HG02970 (cell line): Measurements from ENCODE around the gene TSR3.
"Not testable (repeated sequence)": the region's sequence is repeated elsewhere in the genome, so short reads cannot be mapped to it uniquely, and the experiment has no call there.

Experiments
- ATAC-seq: cut with Tn5 transposase; IDR thresholded peaks from one replicate; pipeline ENCODE4 v1.9.1; 2021; ENCODE audit warnings: mild to moderate bottlenecking, moderate library complexity, moderate number of reproducible peaks; ENCODE audit not compliant: unreplicated experiment, low FRiP score

Gene TSR3

DNA sequence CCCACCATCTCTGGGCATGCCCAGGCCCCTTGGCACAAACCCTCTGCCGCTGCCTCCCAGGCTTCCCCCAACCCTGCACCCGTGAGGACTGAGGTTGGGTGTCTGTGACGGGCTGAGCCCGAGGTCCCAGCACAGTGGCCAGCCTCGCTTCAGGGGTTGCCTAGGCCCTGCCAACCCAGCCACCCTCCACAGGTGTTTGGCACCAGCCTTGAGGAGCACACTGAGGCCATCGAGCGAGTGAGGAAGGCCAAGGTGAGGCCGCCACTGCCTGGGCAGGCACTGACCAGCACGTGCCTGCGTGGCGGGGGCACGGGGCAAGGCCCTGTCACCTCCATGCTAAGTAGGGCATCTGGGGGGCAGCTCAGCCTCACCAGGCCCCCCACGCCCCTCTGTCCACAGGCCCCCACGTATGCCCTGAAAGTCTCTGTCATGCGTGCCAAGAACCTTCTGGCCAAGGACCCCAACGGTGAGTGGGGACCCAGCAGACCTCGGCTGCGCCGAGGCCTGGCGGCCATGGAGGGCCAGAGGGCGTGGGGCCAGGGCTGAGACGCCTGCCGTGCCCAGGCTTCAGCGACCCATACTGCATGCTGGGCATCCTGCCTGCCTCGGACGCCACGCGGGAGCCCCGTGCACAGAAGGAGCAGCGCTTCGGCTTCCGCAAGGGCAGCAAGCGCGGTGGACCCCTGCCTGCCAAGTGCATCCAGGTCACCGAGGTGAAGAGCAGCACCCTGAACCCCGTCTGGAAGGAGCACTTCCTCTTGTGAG lies 10.8 kb downstream of the TSR3 start:
- no peak for ATAC-seq

DNA sequence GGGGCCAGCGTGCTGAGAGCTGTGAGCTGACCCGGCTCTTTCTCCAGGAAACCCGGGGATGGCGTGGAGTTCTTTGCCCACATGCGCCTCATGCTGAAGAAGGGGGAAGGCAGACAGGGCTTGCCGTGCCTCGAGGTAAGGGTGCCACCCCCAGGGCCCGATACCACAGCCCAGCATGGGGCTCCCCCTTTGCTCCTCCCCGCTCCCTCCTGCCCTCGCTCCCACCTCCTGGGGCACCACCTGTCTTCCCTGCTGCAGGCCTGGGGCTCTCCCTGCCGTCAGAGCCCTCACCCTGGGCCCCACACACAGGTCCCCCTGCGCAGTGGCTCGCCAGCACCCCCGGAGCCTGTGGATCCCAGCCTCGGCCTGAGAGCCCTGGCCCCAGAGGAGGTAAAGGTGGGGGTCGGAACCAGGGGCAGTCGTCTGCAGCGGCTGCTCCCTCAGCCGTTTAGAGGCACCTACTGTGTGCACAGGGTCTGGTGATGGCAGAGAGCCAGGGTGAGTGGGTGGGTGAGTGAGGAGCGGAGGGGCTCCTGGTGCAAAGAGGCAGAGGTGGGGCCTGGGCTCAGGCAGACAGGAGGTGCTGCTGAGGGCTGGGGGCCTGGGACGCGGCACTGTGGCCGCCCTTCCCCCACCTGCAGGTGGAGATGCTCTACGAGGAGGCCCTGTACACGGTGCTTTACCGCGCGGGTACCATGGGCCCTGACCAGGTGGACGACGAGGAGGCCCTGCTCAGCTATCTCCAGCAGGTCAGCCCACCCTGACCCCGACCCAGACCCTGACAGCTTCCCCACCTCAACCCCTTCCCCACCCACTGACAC lies 12.6 kb downstream of the TSR3 start:
- ATAC-seq = no peak

DNA sequence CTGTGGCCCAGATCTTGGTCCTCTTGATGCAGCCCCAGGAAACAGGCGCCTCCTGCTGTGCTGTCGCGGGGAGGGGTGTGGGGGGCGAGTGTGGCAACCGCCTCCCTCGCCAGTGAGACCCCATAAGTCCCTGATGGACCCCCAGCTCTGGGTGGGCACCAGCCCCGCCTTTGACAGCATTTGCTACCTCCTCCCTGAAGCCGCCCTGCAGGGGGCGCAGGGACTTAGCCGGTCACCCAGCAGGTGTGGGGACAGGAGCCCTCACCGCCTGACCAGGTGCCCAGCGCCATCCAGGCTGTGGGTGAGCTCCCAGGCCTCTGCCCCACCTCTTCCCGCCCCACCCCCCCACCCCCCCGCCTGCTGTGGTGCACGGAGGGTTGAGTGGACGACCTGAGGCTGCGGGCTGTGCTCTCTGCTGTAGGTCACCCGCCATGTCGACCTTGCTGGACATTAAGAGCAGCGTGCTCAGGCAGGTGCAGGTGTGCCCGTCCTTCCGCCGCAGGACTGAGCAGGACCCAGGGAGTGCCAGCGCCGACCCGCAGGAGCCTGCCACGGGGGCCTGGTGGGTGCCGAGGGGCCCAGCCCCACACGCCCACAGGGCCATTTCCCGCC lies 13.5 kb downstream of the TSR3 start:
- ATAC-seq = no peak

- no peak for ATAC-seq
Measured at GRCh38 chr16:1337486-1337885, 14.2 kb downstream of the TSR3 start.

DNA sequence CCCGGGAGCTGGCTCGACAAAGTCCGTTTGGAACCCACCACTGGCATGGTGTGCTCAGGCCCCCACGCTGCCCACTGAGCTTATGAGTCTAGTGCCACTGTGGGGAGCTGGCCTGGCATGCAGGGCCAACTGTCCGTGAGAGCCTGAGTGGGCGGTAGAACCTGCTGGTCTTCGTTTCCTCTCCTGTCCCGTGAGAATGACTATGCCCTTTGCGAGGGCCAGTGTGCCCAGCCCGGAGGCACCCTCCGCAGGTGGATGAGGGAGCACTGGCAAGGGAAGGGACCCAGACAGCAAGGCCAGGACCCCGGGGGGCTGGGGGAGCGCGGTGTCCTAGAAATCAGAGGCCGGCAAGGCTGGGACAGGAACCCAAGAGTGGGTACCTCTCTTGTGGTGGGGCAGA lies 15.1 kb downstream of the TSR3 start:
- ATAC-seq = no peak

DNA sequence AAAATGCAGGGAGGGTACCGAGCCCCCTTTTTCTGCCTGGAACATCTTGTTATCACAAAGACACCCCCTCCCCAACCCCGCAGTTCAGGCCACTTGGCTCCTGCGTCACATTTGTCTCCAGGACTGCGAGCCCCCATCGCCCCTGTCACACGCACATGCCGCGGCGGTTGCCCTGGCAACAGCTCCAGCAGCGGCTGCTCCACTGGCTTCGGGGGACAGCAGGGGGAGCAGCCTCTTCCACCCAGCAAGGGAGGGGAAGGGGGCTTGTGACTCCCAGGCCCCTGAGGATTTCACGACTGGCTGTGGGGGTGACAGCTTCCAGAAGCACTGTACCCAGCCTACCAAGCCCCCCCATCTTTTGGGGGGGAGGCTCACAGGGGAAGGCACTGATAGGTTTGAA lies 15.7 kb downstream of the TSR3 start:
- ATAC-seq = no peak

DNA sequence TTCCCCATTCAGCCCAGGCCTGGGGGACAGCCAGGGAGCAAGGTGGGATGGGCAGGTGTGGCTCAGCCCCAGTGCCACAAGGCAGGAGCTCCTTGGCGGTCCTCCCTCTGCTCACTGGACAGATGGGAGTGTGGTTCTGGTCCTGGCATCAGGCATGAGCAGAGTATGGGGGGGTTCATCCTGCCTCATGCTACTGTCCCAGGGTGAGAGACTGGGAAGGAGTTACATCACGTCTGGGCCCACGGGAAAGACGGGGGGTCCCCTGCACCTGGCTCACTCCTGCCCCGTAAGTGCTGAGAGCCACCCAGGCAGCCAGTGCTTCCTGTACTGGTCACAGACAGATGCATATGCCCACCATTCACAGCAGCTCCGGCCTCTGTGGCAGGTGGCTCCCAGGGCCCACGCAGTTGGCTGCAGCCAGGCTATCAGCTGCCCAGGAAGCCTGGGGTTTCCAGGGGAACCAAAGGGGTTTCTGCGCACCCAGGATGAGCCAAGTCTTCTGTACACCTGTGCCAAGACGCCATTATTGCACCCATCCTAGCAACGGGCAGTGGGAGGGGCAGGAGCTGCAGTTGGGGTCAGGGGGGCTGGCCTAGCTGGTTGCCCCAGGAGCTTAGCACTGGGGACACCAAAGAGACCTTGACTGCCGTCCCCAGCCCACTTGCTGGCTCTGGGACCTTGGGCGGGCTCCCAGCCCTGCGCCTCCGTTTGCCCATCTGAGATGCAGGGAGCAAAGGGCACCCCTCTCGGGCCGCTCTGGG lies 16.3 kb downstream of the TSR3 start:
- no peak for ATAC-seq

DNA sequence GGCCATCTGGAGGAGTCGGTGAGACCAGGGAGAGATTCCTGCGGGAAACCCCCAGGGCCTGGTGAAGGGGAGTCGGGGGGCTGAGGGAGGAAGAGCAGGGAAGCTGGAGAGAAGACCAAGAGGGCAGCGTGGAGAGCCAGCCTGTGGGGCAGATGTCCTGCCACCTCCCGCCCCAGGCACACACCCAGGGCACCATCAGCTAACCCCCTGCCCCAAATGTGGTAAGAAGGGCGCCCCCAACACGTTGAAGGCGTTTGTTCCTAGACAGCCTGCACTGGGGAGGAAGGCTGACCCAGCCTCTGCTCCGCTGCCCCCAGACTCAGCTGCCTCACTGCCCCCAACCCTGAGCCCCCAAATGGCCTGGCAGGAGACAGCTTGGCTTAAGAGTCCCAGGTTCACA lies 16.9 kb downstream of the TSR3 start:
- no peak for ATAC-seq

- ATAC-seq = no peak
Measured at GRCh38 chr16:1333854-1334700, 17.6 kb downstream of the TSR3 start.

DNA sequence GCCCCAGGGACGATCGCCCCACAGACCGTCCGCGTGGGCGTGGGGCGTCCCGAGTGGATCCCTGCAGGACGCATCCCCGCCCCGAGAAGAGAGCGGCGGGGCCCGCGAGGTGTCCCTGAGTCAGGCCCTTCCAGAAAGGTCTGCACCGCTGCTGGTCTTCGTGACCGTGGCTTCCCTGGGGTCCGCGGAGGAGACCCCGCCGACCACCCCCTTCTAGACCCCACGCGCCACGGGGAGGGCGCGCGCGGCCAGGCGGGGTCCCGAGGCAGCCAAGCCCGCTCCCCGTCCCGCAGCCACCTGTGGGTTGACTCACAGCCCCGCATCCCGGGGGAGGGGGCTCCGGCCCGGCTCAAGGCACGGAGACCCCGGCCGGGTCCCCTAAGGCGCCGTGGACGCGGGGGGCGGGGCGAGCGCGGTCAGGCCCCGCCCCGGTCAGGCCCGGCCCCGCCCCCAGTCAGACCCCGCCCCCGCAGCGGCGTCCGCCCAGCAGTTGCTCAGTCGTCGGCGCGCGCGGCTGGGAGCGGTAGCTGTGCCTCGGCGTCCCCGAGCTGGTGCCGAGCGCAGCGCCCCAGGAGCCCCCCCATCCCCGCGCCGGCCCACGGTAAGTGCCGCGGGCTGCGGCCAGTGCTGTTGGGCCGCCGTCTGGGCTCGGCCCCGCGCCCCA lies 18.4 kb downstream of the TSR3 start, which contains the start of gene BAIAP3:
TSS of gene BAIAP3 (plus strand) at position 497 of the 664 bp plus-strand sequence. CDS start 4,905 bp downstream, outside the sequence.
- no peak for ATAC-seq

DNA sequence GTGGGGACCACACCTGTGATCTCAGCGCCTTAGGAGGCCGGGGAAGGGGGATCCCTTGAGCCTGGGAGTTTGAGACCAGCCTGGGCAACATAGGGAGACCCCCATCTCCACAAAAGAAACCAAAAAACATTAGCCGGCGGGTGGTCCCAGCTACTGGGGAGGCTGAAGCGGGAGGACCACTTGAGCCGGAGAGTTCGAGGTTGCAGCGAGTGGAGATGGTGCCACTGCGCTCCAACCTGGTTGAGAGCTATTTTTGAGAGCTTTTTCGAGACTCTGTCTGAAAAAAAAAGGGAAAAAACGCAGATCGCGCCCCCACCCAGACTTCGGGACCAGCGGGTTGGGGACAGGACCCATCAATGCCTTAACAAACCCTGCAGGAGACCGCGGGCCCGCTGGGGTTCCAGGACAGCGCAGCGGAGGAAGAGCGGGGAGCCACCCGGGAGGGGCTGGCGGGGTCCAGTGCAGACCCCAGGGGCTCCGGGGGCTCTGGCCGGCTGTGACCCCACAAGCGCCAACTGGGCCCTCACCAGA lies 19.0 kb downstream of the TSR3 start:
- no peak for ATAC-seq

DNA sequence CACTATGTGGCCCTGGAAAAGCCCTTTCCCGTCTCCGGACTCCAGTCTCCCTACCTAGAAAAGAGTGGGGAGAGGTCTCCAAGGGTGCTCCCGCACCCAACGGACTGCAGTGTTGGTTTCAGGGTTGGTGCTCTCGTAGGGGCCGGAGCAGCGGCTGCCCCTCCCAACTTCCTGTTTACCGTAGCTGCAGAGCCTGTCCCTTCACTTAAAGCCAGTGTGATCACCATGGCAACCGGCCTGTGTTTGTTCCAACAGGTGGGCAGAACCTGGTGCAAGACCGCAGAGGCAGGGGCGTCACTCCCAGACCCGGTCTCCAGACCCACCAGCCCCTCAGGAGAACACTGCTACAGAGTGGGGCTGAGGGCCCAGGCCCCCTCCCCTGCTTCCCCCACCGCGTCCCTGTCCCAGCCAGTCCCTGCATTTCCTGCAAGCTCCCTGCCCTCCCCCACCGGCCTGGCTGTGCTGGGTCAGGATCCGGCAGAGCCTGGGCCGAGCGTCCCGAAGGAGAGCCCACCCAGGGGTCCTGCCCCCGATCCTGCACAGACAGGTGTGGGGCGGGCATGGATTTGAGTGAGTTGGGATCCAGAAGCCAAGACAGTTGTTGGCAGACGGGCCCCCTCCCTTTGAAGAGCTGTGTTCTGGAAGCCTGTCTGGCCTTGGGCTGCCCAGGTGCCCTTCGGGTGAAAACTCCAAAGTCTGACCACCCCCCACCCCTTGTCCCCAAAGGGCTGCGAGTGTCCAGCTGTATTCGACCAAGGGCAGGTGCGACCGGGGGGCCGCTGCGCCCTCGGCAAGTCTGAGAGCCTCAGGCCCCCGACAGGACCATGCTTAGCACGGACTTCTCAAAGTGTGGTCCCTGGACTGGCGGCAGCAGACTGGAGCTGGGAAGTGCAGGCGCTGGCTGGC lies 19.7 kb downstream of the TSR3 start:
- ATAC-seq = no peak

DNA sequence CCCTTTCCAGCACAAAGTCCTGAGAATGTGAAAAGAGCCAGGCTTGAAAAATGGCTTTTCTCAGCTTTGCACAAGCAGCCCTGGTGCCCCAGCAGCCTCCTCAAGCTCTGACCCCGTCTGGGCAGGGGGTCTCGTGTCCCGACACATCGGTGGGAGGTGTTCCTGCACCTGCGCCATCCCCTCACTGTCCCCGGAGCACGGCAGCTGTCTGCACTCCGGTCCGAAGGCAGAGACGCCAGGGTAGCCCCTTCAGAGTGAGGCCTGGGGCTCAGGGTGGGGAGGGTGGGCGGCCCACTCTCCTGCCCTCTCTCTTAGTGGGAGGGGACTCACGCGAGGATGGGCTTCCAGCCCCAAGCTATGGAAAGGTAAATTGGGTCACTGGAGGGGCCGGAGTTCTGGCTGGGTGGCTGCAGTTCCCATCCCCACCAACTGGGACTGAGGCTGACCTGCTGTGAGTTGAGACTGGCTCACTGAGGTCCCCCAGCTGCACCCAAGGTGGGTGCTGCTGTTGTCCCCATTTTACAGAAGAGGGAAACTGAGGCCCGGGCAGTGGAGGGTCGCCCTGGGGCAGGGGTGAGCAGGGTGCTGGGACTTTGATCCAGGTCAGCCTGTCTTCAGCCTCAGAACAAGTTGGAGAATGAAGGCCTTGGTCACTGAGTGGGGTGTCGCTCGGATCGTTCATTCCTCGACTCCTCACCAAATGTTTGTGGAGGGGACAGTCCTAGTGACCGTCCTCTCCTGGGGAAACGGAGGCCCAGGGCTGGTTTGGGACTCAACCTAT lies 20.6 kb downstream of the TSR3 start:
- ATAC-seq = no peak

- ATAC-seq = no peak
Measured at GRCh38 chr16:1330260-1330914, 21.3 kb downstream of the TSR3 start.

DNA sequence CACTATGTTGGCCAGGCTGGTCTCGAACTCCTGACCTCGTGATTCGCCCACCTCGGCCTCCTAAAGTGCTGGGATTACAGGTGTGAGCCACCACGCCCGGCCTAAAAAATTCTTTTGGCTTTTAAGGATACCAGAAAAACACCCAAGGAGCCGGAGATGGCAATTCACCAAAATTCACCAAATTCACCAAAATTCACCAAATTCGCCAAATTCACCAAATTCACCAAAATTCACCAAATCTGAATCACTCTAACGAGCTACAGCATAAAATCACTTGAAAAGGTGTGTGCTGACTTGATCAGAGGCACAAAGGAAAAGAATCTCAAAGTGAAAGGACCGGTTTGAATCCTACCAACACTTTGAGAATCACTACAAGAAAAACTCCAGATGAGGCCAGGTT lies 22.7 kb downstream of the TSR3 start:
- ATAC-seq = not testable (repeated sequence)

GRCh38 chr16:1328136-1328535 lies 23.5 kb downstream of the TSR3 start:
- not testable (repeated sequence) for ATAC-seq

GRCh38 chr16:1327619-1327947 lies 24.1 kb downstream of the TSR3 start:
- no peak for ATAC-seq
